CD4-positive, alpha-beta memory T cell (primary cell): ENCODE data around the gene SPAG6. TPM values are rescaled to one million over a fixed set of nuclear protein-coding genes. Genes with fewer than 3 reads are reported as not detected.

Source experiments
- CTCF ChIA-PET: fragments of 350-600 bp; sonication (Branson Sonifier 250); formaldehyde crosslinking; loops from one replicate; lab custom pipeline; 2021; ENCODE audit warnings: inconsistent platforms; ENCODE audit not compliant: partially characterized antibody; lab: Charles Lee
- POLR2A ChIA-PET: fragments of 350-600 bp; sonication (Branson Sonifier 250); formaldehyde crosslinking; loops from one replicate; lab custom pipeline; 2021; ENCODE audit not compliant: partially characterized antibody; lab: Charles Lee
- DNase-seq, 5 donors: peaks; one replicate each; pipeline versions ENCODE4 v3.0.0 to v3.0.0-alpha.2; 2020 to 2022; ENCODE audit warnings: mixed read lengths in 1 of 5
- H3K27ac ChIP-seq: one replicate; pipeline ENCODE4 v1.7.0; 2013; ENCODE audit warnings: low read depth, low read length
- H3K27me3 ChIP-seq: 2 replicates; pipeline ENCODE4 v1.7.0; 2013; ENCODE audit warnings: mild to moderate bottlenecking, low read length, moderate library complexity; ENCODE audit not compliant: insufficient read depth
- H3K36me3 ChIP-seq: 2 replicates; pipeline ENCODE4 v1.7.0; 2013; ENCODE audit warnings: mild to moderate bottlenecking, low read length, moderate library complexity; ENCODE audit not compliant: insufficient read depth
- H3K4me1 ChIP-seq: 2 replicates; pipeline ENCODE4 v1.7.0; 2013; ENCODE audit warnings: mild to moderate bottlenecking, low read length, moderate library complexity; ENCODE audit not compliant: insufficient read depth
- H3K4me3 ChIP-seq, 2 donors: one replicate each; pipeline ENCODE4 v1.7.0; 2013; ENCODE audit warnings: low read length in 2 of 2, mild to moderate bottlenecking in 1 of 2
- H3K9me3 ChIP-seq, 2 donors: one replicate each; pipeline ENCODE4 v1.7.0; 2013; ENCODE audit warnings: low read length in 2 of 2, control low read depth in 1 of 2; ENCODE audit not compliant: control insufficient read depth in 1 of 2
- H3K27ac Mint-ChIP-seq, 7 donors: one replicate each; pipeline ENCODE4 v1.8.0; 2020 to 2021; ENCODE audit warnings: mixed read lengths in 7 of 7, mild to moderate bottlenecking in 6 of 7, inconsistent platforms in 3 of 7, moderate library complexity in 3 of 7
- H3K27me3 Mint-ChIP-seq, 2 donors: one replicate each; pipeline ENCODE4 v1.8.0; 2020 to 2021; ENCODE audit warnings: mixed read lengths in 2 of 2
- H3K36me3 Mint-ChIP-seq, 2 donors: one replicate each; pipeline ENCODE4 v1.8.0; 2020 to 2021; ENCODE audit warnings: mixed read lengths in 2 of 2, inconsistent platforms in 1 of 2, mild to moderate bottlenecking in 1 of 2
- H3K4me1 Mint-ChIP-seq, 4 donors: one replicate each; pipeline ENCODE4 v1.8.0; 2020 to 2021; ENCODE audit warnings: mixed read lengths in 4 of 4, mild to moderate bottlenecking in 1 of 4
- H3K4me3 Mint-ChIP-seq, 8 donors: one replicate each; pipeline ENCODE4 v1.8.0; 2020 to 2021; ENCODE audit warnings: mixed read lengths in 8 of 8, mild to moderate bottlenecking in 7 of 8, moderate library complexity in 6 of 8, inconsistent platforms in 3 of 8
- H3K9me3 Mint-ChIP-seq, 8 donors: one replicate each; pipeline ENCODE4 v1.8.0; 2020 to 2021; ENCODE audit warnings: mixed read lengths in 8 of 8, mild to moderate bottlenecking in 5 of 8, inconsistent platforms in 3 of 8, moderate library complexity in 1 of 8
- intact Hi-C: fragments of 100-400 bp; cut with micrococcal nuclease; formaldehyde crosslinking; loops from one replicate; pipeline ENCODE4 v1.15.1; 2023
- polyA plus RNA-seq, 2 donors: library from polyadenylated mRNA; unstranded; fragments of 300-500 nt; fragmentation: Illumina TruSeq; gene quantifications; one replicate each; pipeline ENCODE4 v1.2.3, GENCODE V29; 2021
- total RNA-seq, 2 experiments: library from RNA; stranded (reverse); gene quantifications; one replicate each; pipeline ENCODE4 v1.2.3, GENCODE V29; 2021

SPAG6 gene
- total and polyA plus RNA-seq, 4 experiments from 2014 or later, result not detected

DNA sequence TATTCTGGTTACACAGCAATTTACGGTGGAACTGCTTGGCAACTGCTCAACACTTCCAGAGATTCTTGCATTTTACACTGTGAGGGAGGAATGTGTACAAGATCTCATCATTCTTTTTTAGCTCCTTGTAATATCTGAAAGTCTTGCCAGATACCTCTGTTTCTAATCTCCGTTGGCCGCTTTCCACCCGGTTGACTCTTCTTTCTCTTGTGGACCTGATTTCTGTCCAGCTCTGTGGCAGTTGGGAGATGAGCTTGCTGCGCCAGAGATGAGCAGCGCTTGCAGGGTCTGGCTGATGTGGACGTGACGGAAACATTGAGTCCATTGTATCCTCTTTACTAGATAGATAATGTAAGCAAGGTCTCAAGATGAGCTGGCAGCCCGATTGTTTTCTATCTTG lies 27.6 kb downstream of the SPAG6 start:
- CTCF ChIA-PET, result no interaction called here
- H3K36me3 Mint-ChIP-seq, result no peaks in the 10 kb centered on the region

DNA sequence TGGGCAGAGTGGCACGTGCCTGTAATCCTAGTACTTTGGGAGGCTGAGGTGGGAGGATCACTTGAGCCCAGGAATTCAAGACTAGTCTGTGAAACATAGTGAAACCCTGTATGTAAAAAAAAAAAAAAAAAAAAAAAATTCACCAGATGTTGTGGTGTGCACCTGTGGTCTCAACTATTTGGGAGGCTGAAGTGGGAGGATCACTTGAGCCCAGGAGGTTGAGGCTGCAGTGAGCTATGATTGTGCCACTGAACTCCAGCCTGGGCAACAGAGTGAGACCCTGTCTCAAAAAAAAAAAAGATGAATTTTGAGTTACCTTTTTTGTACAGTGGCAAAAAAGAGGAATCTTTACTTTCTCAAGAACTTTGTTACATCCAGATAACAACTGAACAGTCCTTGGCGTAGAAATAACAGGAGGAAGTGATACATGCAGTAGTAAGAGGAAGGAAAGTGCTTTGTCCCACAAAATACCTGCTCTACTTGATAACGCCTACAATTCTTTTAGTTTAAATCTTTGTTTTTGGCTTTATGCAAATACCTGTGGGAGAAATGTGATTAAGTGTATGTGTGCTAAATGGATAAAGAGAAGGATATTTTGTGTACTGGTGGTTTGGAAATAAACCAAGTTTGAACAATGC lies 29.3 kb downstream of the SPAG6 start:
- no peak for DNase-seq
- Histone ChIP-seq H3K9me3 (no peaks in the 10 kb centered on the region), H3K4me1 (peaks cover 4% of the 10 kb centered on the region), H3K27ac (no peak overlapping the region), H3K36me3 (no peaks in the 10 kb centered on the region), H3K4me3 (no peak overlapping the region), H3K27me3 (no peaks in the 10 kb centered on the region)
- ChIA-PET CTCF (interaction anchor here (0.7 kb wide), 2 partner anchors 269 to 1154 kb away, joined by 3 read pairs; no protein-coding TSS in a partner anchor), POLR2A (interaction anchor here (0.6 kb wide), 2 partner anchors 86 to 109 kb away, joined by 4 read pairs; no protein-coding TSS in a partner anchor)
- no peaks in the 10 kb centered on the region for H3K36me3 Mint-ChIP-seq
- intact Hi-C loops, result no loop called here
- no peaks in the 10 kb centered on the region for H3K9me3 Mint-ChIP-seq
- peaks cover 0 to 8% (median 3%) of the 10 kb centered on the region in 4 donors for H3K4me1 Mint-ChIP-seq
- no peak overlapping the region for H3K27ac Mint-ChIP-seq
- peaks cover 4 to 11% of the 10 kb centered on the region in 2 donors for H3K27me3 Mint-ChIP-seq
- no peak overlapping the region for H3K4me3 Mint-ChIP-seq

More for the DNA sequence above, 27.6 kb downstream of the SPAG6 start:
- Mint-ChIP-seq H3K4me1 (peaks cover 0 to 5% (median 4%) of the 10 kb centered on the region in 4 donors), H3K4me3 (no peak overlapping the region), H3K27ac (no peak overlapping the region), H3K9me3 (no peaks in the 10 kb centered on the region), H3K27me3 (peaks cover 1 to 2% of the 10 kb centered on the region in 2 donors)
- DNase-seq, result no peak
- Histone ChIP-seq H3K4me1 (peaks cover 4% of the 10 kb centered on the region), H3K27me3 (no peaks in the 10 kb centered on the region), H3K4me3 (no peak overlapping the region), H3K36me3 (no peaks in the 10 kb centered on the region), H3K27ac (no peak overlapping the region), H3K9me3 (no peaks in the 10 kb centered on the region)
- POLR2A ChIA-PET, result no interaction called here
- intact Hi-C loops, result no loop called here

DNA sequence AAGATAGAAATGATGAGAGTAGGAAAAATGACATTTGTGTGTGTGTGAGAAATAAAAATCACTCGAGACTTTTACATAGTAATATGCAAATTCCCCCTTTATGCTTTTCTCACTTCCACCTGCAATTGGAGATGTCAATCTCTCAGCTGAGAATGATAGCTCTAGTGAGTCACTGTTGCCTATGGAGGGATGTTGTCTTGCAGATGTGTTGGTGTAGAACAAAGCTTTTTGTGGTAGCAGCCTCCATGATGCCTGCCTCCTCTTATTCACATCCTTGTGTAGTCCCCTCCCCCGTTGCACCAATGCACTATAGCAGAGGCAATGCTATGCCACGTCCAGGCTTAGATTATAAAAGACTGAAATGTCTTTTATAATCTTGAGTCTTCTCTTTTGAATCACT lies 33.8 kb downstream of the SPAG6 start:
- H3K36me3 Mint-ChIP-seq, result no peaks in the 10 kb centered on the region
- H3K4me1 Mint-ChIP-seq, result peaks cover 0 to 4% (median 0%) of the 10 kb centered on the region in 4 donors
- no peak overlapping the region for H3K27ac ChIP-seq
- H3K9me3 Mint-ChIP-seq, result no peaks in the 10 kb centered on the region
- intact Hi-C loops, result no loop called here
- no peaks in the 10 kb centered on the region for H3K36me3 ChIP-seq
- ChIA-PET CTCF (no interaction called here), POLR2A (interaction anchor here (1.5 kb wide), 1 partner anchor 63 kb away, joined by 3 read pairs; no protein-coding TSS in a partner anchor)
- no peak for DNase-seq
- H3K9me3 ChIP-seq, result no peaks in the 10 kb centered on the region
- H3K4me1 ChIP-seq, result no peaks in the 10 kb centered on the region
- H3K27ac Mint-ChIP-seq, result no peak overlapping the region
- H3K4me3 ChIP-seq, result no peak overlapping the region
- peaks cover 5 to 14% of the 10 kb centered on the region in 2 donors for H3K27me3 Mint-ChIP-seq
- no peaks in the 10 kb centered on the region for H3K27me3 ChIP-seq
- no peak overlapping the region for H3K4me3 Mint-ChIP-seq

DNA sequence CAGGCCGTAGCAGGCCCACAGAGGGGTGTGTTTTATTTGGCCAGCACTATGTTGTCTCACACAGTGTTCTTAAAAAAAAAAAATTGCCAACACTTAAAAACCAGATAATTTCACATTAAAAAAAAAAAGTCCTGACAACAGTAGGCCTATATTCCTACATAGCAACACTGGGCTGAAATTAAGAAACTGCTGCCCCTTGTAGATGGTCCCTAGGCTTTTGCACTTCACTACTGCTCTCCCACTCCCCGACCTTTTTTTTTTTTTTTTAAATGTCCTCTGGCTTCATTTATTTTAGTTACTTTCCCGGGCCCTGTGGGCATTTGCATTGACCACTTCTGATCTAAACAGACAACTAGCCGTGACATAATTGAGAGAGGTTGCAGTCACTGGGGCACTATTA lies 36.0 kb downstream of the SPAG6 start:
- Histone ChIP-seq H3K27ac (no peak overlapping the region), H3K27me3 (no peaks in the 10 kb centered on the region), H3K9me3 (no peaks in the 10 kb centered on the region), H3K4me3 (no peak overlapping the region), H3K4me1 (no peaks in the 10 kb centered on the region), H3K36me3 (no peaks in the 10 kb centered on the region)
- no peaks in the 10 kb centered on the region for H3K9me3 Mint-ChIP-seq
- no peaks in the 10 kb centered on the region for H3K36me3 Mint-ChIP-seq
- ChIA-PET POLR2A (no interaction called here), CTCF (no interaction called here)
- peaks cover 0 to 4% (median 0%) of the 10 kb centered on the region in 4 donors for H3K4me1 Mint-ChIP-seq
- intact Hi-C loops, result no loop called here
- no peak overlapping the region for H3K27ac Mint-ChIP-seq
- DNase-seq, result no peak
- peaks cover 5 to 14% of the 10 kb centered on the region in 2 donors for H3K27me3 Mint-ChIP-seq
- no peak overlapping the region for H3K4me3 Mint-ChIP-seq

DNA sequence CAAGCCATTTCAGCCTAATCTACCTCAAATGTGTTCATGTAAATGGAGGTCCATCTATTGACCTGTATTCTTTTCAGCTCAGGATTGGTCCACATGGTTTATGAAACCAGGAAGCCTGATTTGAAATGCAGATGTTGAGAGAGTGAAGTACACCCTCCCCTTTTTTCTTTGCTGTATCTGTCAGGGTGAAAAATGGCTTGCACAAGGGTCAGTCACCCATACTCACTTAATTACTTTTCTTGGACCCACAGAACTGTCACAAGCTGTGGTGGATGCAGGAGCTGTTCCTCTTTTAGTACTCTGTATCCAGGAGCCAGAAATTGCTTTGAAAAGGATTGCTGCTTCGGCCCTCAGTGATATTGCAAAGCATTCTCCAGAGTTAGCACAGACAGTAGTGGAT lies 41.2 kb downstream of the SPAG6 start:
- no peak overlapping the region for H3K4me3 Mint-ChIP-seq
- Histone ChIP-seq H3K9me3 (no peaks in the 10 kb centered on the region), H3K27ac (no peak overlapping the region), H3K27me3 (no peaks in the 10 kb centered on the region), H3K4me3 (no peak overlapping the region), H3K4me1 (no peaks in the 10 kb centered on the region), H3K36me3 (no peaks in the 10 kb centered on the region)
- peaks cover 3% of the 10 kb centered on the region in 2 donors for H3K27me3 Mint-ChIP-seq
- no peaks in the 10 kb centered on the region for H3K36me3 Mint-ChIP-seq
- H3K4me1 Mint-ChIP-seq, result no peaks in the 10 kb centered on the region
- no peak for DNase-seq
- intact Hi-C loops, result no loop called here
- no peak overlapping the region for H3K27ac Mint-ChIP-seq
- ChIA-PET CTCF (no interaction called here), POLR2A (no interaction called here)
- H3K9me3 Mint-ChIP-seq, result no peaks in the 10 kb centered on the region

GRCh38 chr10:22389856-22390589 lies 44.7 kb downstream of the SPAG6 start:
- H3K4me1 Mint-ChIP-seq, result no peaks in the 10 kb centered on the region
- ChIA-PET POLR2A (no interaction called here), CTCF (no interaction called here)
- H3K27ac Mint-ChIP-seq, result no peak overlapping the region
- peaks cover 0 to 1% of the 10 kb centered on the region in 2 donors for H3K27me3 Mint-ChIP-seq
- Histone ChIP-seq H3K9me3 (no peaks in the 10 kb centered on the region), H3K27me3 (no peaks in the 10 kb centered on the region), H3K4me1 (no peaks in the 10 kb centered on the region), H3K27ac (no peak overlapping the region), H3K36me3 (no peaks in the 10 kb centered on the region), H3K4me3 (no peak overlapping the region)
- intact Hi-C loops, result no loop called here
- H3K9me3 Mint-ChIP-seq, result no peaks in the 10 kb centered on the region
- H3K4me3 Mint-ChIP-seq, result no peak overlapping the region
- H3K36me3 Mint-ChIP-seq, result no peaks in the 10 kb centered on the region
- DNase-seq, result no peak

DNA sequence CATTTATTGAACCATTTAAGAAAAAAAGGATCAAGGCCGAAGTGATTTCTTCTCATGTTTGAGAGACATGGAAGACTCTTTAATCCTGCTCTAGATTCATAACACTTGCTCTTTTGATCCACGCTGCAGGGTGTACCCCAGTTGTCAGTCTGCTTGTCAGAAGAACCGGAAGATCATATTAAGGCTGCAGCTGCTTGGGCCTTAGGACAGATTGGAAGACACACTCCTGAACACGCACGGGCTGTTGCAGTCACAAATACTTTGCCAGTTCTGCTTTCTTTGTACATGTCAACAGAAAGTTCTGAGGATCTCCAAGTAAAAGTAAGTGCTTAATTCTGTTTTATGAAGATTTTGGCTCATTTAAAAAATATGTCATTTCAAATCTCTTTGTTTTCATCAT lies 46.3 kb downstream of the SPAG6 start:
- POLR2A ChIA-PET, result no interaction called here

More for the DNA sequence above, 46.3 kb downstream of the SPAG6 start:
- CTCF ChIA-PET, result no interaction called here
- H3K4me3 ChIP-seq, result no peak overlapping the region
- no peak overlapping the region for H3K27ac ChIP-seq
- DNase-seq, result no peak
- Mint-ChIP-seq H3K4me1 (no peaks in the 10 kb centered on the region), H3K27me3 (peaks cover 3 to 4% of the 10 kb centered on the region in 2 donors), H3K27ac (no peak overlapping the region), H3K36me3 (no peaks in the 10 kb centered on the region), H3K4me3 (no peak overlapping the region), H3K9me3 (no peaks in the 10 kb centered on the region)
- no peaks in the 10 kb centered on the region for H3K4me1 ChIP-seq
- intact Hi-C loops, result no loop called here
- no peaks in the 10 kb centered on the region for H3K27me3 ChIP-seq
- H3K9me3 ChIP-seq, result no peaks in the 10 kb centered on the region
- no peaks in the 10 kb centered on the region for H3K36me3 ChIP-seq
